HL-60 (cell line): ENCODE results near the gene PDXK.

ENCODE experiments used
- GABPA ChIP-seq: IDR thresholded peaks from 2 replicates; pipeline ENCODE4 v1.6.1; 2012; ENCODE audit warnings: low read depth
- TF ChIP-seq, protein P1 (sequence below): IDR thresholded peaks from one replicate; pipeline ENCODE4 v1.5.1; 2011; ENCODE audit warnings: low read length, control low read depth, inconsistent platforms; ENCODE audit not compliant: insufficient read depth

DNA sequence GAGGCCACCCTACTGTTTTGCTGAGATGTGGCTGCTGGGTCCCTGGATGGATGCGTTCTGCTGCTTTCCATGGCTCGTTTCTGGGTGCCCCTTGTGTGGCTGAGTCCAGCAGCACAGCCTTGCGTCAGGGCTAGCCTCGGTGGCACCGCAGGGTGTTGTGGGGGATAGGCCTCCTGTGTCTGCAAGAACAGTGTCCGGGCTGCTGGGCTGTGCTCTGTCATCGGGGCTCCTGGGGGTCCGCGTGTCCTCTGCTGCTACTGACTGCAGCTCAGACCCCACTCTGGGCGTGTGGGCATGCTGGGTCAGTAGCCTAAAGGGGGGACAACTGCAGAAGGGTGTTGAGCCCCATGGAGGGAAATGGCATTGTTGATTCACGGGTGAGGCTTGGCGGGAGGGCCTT, 75.4 kb downstream of the PDXK start:
- TF ChIP-seq, protein P1, sequence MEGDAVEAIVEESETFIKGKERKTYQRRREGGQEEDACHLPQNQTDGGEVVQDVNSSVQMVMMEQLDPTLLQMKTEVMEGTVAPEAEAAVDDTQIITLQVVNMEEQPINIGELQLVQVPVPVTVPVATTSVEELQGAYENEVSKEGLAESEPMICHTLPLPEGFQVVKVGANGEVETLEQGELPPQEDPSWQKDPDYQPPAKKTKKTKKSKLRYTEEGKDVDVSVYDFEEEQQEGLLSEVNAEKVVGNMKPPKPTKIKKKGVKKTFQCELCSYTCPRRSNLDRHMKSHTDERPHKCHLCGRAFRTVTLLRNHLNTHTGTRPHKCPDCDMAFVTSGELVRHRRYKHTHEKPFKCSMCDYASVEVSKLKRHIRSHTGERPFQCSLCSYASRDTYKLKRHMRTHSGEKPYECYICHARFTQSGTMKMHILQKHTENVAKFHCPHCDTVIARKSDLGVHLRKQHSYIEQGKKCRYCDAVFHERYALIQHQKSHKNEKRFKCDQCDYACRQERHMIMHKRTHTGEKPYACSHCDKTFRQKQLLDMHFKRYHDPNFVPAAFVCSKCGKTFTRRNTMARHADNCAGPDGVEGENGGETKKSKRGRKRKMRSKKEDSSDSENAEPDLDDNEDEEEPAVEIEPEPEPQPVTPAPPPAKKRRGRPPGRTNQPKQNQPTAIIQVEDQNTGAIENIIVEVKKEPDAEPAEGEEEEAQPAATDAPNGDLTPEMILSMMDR, result no peak
- no peak for TF ChIP-seq GABPA
